Retinal pigment epithelial cell (primary cell): ENCODE data around the gene DACT3.

Source experiments
- DNase-seq: peaks from one replicate; pipeline ENCODE4 v3.0.0-alpha.2; 2010; ENCODE audit warnings: low read depth
- H3K4me3 ChIP-seq: 2 replicates; pipeline ENCODE4 v1.5.1; 2011; ENCODE audit warnings: mild to moderate bottlenecking, low read length, control low read depth, moderate library complexity
- CTCF ChIP-seq: conservative IDR thresholded peaks from 2 replicates; pipeline ENCODE4 v1.5.1; 2011; ENCODE audit warnings: low read depth, low read length, control low read depth, inconsistent platforms

The DACT3 gene

GRCh38 chr19:46687438-46688145 is 26.6 kb upstream of the DACT3 start:
- TF ChIP-seq CTCF, result no peak
- DNase-seq, result no peak
- H3K4me3 ChIP-seq, result no peak overlapping the region

- no peak overlapping the region for H3K4me3 ChIP-seq
- no peak for DNase-seq
- no peak for TF ChIP-seq CTCF
Observed at GRCh38 chr19:46685189-46685588, 24.2 kb upstream of the DACT3 start.

GRCh38 chr19:46678110-46678732 is 17.2 kb upstream of the DACT3 start:
- H3K4me3 ChIP-seq, result no peak overlapping the region
- TF ChIP-seq CTCF, result no peak
- no peak for DNase-seq

GRCh38 chr19:46674416-46675178 is 13.6 kb upstream of the DACT3 start:
- TF ChIP-seq CTCF, result no peak
- no peak for DNase-seq
- H3K4me3 ChIP-seq, result no peak overlapping the region

- TF ChIP-seq CTCF, result no peak
- no peak for DNase-seq
- H3K4me3 ChIP-seq, result no peak overlapping the region
Observed at GRCh38 chr19:46670813-46671212, 9.8 kb upstream of the DACT3 start.

GRCh38 chr19:46668662-46669061 is 7.7 kb upstream of the DACT3 start:
- no peak for DNase-seq
- no peak for TF ChIP-seq CTCF
- no peak overlapping the region for H3K4me3 ChIP-seq
